ENCODE results near the gene POR. TPM values are rescaled to one million over a fixed set of nuclear protein-coding genes. Genes with fewer than 3 reads are reported as not detected.

Gene POR
- total and polyA plus RNA-seq, 4 donors, result 116 to 973 (median 474) TPM

GRCh38 chr7:75984130-75985008 lies 69.4 kb downstream of the POR start:
- H3K27ac ChIP-seq (ENCODE audit: low read depth in 1 of 2, low read length in 2 of 2), result peak overlapping the region in 1 of 2 donors; percentile 7
- no peak for DNase-seq (ENCODE audit: low spot score)
- WGBS, result 94% methylated on average over 44 of the region's 44 CpGs

GRCh38 chr7:75985009-75985517 lies 70.1 kb downstream of the POR start:
- peak overlapping the region in 1 of 2 donors; percentile 7 for H3K27ac ChIP-seq (ENCODE audit: low read depth in 1 of 2, low read length in 2 of 2)
- H3K4me1 ChIP-seq (ENCODE audit: control insufficient read depth in 4 of 4, insufficient read depth in 4 of 4, low read length in 3 of 4), result peaks cover 4 to 40% (median 18%) of the 10 kb centered on the region in 4 donors
- 84% methylated on average over 21 of the region's 21 CpGs for WGBS
- no peak for TF ChIP-seq ZBTB33 (IDR thresholded peaks at IDR 0.05)
- no peak for TF ChIP-seq RXRA (IDR thresholded peaks at IDR 0.05)
- no peak for TF ChIP-seq HNF4A (conservative IDR thresholded peaks at IDR 0.05)
- no peak for TF ChIP-seq CTCF (IDR thresholded peaks at IDR 0.05; ENCODE audit: low read depth, low read length, missing input control)
- TF ChIP-seq HNF4G (IDR thresholded peaks at IDR 0.05), result no peak
- TF ChIP-seq RAD21 (IDR thresholded peaks at IDR 0.05), result no peak
- TF ChIP-seq TAF1 (conservative IDR thresholded peaks at IDR 0.05), result no peak
- no peak for TF ChIP-seq MAX (IDR thresholded peaks at IDR 0.05)
- no peak for TF ChIP-seq JUND (IDR thresholded peaks at IDR 0.05)
- TF ChIP-seq SP1 (IDR thresholded peaks at IDR 0.05), result no peak
- TF ChIP-seq FOXA2 (IDR thresholded peaks at IDR 0.05), result no peak
- no peak for TF ChIP-seq YY1 (IDR thresholded peaks at IDR 0.05)
- TF ChIP-seq ATF3 (IDR thresholded peaks at IDR 0.05), result no peak
- no peak for TF ChIP-seq REST (IDR thresholded peaks at IDR 0.05)
- no peak for TF ChIP-seq NR2F2 (IDR thresholded peaks at IDR 0.05)
- TF ChIP-seq GABPA (IDR thresholded peaks at IDR 0.05 in 1 of 2, conservative IDR thresholded peaks at IDR 0.05 in 1 of 2), result no peak
- no peak for TF ChIP-seq EGR1 (IDR thresholded peaks at IDR 0.05; ENCODE audit: low read depth in 2 of 2)
- TF ChIP-seq FOXA1 (IDR thresholded peaks at IDR 0.05), result no peak
- H3K9ac ChIP-seq (ENCODE audit: low read depth in 1 of 2, low read length in 2 of 2), result no peak overlapping the region
- DNase-seq (ENCODE audit: low spot score), result no peak
- no peaks in the 10 kb centered on the region for H3K9me3 ChIP-seq (ENCODE audit: control insufficient read depth in 4 of 4, low read length in 3 of 4)
- H3K36me3 ChIP-seq (ENCODE audit: control insufficient read depth in 4 of 4, insufficient read depth in 3 of 4, low read depth in 1 of 4, low read length in 3 of 4), result peaks cover 36 to 73% (median 44%) of the 10 kb centered on the region in 4 donors
- no peaks in the 10 kb centered on the region for H3K27me3 ChIP-seq (ENCODE audit: control insufficient read depth in 4 of 4, insufficient read depth in 4 of 4, low read length in 3 of 4)
- no peak overlapping the region for H3K4me3 ChIP-seq (ENCODE audit: low read depth in 1 of 3, low read length in 3 of 3)

More at GRCh38 chr7:75984130-75985008, 69.4 kb downstream of the POR start:
- Histone ChIP-seq H3K9ac (ENCODE audit: low read depth in 1 of 2, low read length in 2 of 2) (no peak overlapping the region), H3K4me1 (ENCODE audit: control insufficient read depth in 4 of 4, insufficient read depth in 4 of 4, low read length in 3 of 4) (peaks cover 6 to 40% (median 19%) of the 10 kb centered on the region in 4 donors), H3K27me3 (ENCODE audit: control insufficient read depth in 4 of 4, insufficient read depth in 4 of 4, low read length in 3 of 4) (no peaks in the 10 kb centered on the region), H3K4me3 (ENCODE audit: low read depth in 1 of 3, low read length in 3 of 3) (no peak overlapping the region), H3K36me3 (ENCODE audit: control insufficient read depth in 4 of 4, insufficient read depth in 3 of 4, low read depth in 1 of 4, low read length in 3 of 4) (peaks cover 39 to 76% (median 48%) of the 10 kb centered on the region in 4 donors), H3K9me3 (ENCODE audit: control insufficient read depth in 4 of 4, low read length in 3 of 4) (no peaks in the 10 kb centered on the region)
- TF ChIP-seq EGR1 (IDR thresholded peaks at IDR 0.05; ENCODE audit: low read depth in 2 of 2) (no peak), RAD21 (IDR thresholded peaks at IDR 0.05) (no peak), RXRA (IDR thresholded peaks at IDR 0.05) (no peak), TAF1 (conservative IDR thresholded peaks at IDR 0.05) (no peak)

Measured in liver (tissue), 9 donors.